WTC11 (cell line): ENCODE results near the gene AK2.

Experiments used
- ARID4B ChIP-seq: sonication (generic); formaldehyde crosslinking; IDR thresholded peaks from 2 replicates; pipeline ENCODE4 v1.8.0; 2023; ENCODE audit warnings: missing genetic modification reagents, mild to moderate bottlenecking, borderline replicate concordance
- CTCF ChIP-seq: fragments of 200-600 bp; IDR thresholded peaks from 2 replicates; pipeline ENCODE4 v1.8.0; 2022; ENCODE audit warnings: antibody characterized with exemption
- NR3C1 ChIP-seq: sonication (generic); formaldehyde crosslinking; conservative IDR thresholded peaks from 2 replicates; pipeline ENCODE4 v1.8.1; 2023; ENCODE audit warnings: low read depth, mild to moderate bottlenecking, missing genetic modification reagents
- RELA ChIP-seq: sonication (generic); formaldehyde crosslinking; IDR thresholded peaks from 2 replicates; pipeline ENCODE4 v1.8.1; 2022; ENCODE audit warnings: missing genetic modification reagents, mild to moderate bottlenecking, borderline replicate concordance
- SMAD3 ChIP-seq: sonication (generic); formaldehyde crosslinking; IDR thresholded peaks from 2 replicates; pipeline ENCODE4 v1.8.0; 2022; ENCODE audit warnings: missing genetic modification reagents, mild to moderate bottlenecking, borderline replicate concordance
- TEAD4 ChIP-seq: sonication (generic); formaldehyde crosslinking; IDR thresholded peaks from 2 replicates; pipeline ENCODE4 v1.8.0; 2022; ENCODE audit warnings: mild to moderate bottlenecking, missing genetic modification reagents
- TF ChIP-seq, protein P1 (sequence below): sonication (generic); formaldehyde crosslinking; IDR thresholded peaks from 2 replicates; pipeline ENCODE4 v1.8.1; 2022; ENCODE audit warnings: low read depth, mild to moderate bottlenecking, moderate library complexity, missing genetic modification reagents, borderline replicate concordance
- TF ChIP-seq, protein P2 (sequence below): sonication (generic); formaldehyde crosslinking; IDR thresholded peaks from 2 replicates; pipeline ENCODE4 v1.8.1; 2023; ENCODE audit warnings: mild to moderate bottlenecking, missing genetic modification reagents
- TF ChIP-seq, protein P3 (sequence below): sonication (generic); formaldehyde crosslinking; IDR thresholded peaks from 2 replicates; pipeline ENCODE4 v1.8.0; 2022; ENCODE audit warnings: missing genetic modification reagents

DNA sequence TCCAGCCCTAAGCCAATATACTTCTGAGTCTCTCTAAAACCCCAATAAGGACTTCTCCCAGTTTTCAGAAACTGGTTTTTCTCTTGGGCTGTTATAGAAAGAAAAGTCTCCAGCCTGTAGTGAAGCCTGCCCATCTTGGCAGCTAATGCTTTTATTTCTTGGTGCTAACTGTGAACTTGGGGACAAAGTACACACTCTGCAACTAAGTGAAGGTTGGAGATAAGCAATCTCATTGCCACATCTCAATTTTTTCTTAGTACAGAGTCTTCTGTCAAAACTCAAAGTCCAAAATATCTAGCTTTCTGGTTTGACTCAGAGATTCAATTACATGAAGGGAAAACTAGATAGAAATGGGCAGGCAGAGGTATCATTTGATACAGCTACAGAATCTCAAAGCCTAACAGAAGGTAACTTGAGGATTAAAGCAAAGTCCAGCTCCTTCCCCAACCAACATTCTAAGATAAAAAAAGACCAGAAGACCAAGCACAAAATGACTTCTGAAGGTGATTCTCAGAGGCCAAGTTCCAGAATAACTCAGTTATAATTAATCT lies 14.0 kb downstream of the AK2 start:
- TF ChIP-seq, protein P1, sequence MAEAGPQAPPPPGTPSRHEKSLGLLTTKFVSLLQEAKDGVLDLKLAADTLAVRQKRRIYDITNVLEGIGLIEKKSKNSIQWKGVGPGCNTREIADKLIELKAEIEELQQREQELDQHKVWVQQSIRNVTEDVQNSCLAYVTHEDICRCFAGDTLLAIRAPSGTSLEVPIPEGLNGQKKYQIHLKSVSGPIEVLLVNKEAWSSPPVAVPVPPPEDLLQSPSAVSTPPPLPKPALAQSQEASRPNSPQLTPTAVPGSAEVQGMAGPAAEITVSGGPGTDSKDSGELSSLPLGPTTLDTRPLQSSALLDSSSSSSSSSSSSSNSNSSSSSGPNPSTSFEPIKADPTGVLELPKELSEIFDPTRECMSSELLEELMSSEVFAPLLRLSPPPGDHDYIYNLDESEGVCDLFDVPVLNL = no peak
- TF ChIP-seq CTCF = no peak
- TF ChIP-seq NR3C1 (CRISPR knock-in tag) = no peak
- TF ChIP-seq, protein P2, sequence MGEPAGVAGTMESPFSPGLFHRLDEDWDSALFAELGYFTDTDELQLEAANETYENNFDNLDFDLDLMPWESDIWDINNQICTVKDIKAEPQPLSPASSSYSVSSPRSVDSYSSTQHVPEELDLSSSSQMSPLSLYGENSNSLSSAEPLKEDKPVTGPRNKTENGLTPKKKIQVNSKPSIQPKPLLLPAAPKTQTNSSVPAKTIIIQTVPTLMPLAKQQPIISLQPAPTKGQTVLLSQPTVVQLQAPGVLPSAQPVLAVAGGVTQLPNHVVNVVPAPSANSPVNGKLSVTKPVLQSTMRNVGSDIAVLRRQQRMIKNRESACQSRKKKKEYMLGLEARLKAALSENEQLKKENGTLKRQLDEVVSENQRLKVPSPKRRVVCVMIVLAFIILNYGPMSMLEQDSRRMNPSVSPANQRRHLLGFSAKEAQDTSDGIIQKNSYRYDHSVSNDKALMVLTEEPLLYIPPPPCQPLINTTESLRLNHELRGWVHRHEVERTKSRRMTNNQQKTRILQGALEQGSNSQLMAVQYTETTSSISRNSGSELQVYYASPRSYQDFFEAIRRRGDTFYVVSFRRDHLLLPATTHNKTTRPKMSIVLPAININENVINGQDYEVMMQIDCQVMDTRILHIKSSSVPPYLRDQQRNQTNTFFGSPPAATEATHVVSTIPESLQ (CRISPR knock-in tag) = no peak
- no peak for TF ChIP-seq SMAD3 (CRISPR knock-in tag)
- no peak for TF ChIP-seq TEAD4 (CRISPR knock-in tag)
- TF ChIP-seq, protein P3, sequence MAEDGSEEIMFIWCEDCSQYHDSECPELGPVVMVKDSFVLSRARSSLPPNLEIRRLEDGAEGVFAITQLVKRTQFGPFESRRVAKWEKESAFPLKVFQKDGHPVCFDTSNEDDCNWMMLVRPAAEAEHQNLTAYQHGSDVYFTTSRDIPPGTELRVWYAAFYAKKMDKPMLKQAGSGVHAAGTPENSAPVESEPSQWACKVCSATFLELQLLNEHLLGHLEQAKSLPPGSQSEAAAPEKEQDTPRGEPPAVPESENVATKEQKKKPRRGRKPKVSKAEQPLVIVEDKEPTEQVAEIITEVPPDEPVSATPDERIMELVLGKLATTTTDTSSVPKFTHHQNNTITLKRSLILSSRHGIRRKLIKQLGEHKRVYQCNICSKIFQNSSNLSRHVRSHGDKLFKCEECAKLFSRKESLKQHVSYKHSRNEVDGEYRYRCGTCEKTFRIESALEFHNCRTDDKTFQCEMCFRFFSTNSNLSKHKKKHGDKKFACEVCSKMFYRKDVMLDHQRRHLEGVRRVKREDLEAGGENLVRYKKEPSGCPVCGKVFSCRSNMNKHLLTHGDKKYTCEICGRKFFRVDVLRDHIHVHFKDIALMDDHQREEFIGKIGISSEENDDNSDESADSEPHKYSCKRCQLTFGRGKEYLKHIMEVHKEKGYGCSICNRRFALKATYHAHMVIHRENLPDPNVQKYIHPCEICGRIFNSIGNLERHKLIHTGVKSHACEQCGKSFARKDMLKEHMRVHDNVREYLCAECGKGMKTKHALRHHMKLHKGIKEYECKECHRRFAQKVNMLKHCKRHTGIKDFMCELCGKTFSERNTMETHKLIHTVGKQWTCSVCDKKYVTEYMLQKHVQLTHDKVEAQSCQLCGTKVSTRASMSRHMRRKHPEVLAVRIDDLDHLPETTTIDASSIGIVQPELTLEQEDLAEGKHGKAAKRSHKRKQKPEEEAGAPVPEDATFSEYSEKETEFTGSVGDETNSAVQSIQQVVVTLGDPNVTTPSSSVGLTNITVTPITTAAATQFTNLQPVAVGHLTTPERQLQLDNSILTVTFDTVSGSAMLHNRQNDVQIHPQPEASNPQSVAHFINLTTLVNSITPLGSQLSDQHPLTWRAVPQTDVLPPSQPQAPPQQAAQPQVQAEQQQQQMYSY (CRISPR knock-in tag) = no peak
- TF ChIP-seq ARID4B (CRISPR knock-in tag) = no peak
- no peak for TF ChIP-seq RELA (CRISPR knock-in tag)
